Measurements from ENCODE around the gene DLG2.
"Not testable (repeated sequence)": the region's sequence is repeated elsewhere in the genome, so short reads cannot be mapped to it uniquely, and the experiment has no call there.

DLG2 gene

DNA sequence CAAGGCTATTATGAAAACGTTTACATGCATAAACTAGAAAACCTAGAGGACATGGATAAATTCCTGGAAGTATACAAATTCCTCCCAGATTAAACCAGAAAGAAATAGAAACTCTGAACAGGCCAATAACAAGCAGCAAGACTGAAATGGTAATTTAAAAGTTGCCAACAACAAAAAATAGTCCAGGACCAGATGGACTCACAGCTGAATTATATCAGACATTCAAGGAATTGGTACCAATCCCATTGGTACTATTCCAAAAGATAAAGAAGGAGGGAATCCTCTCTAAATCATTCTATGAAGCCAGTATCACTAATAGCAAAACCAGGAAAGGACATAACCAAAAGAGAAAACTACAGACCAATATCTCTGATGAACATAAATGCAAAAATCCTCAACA is 236.0 kb downstream of the DLG2 start:
- Histone ChIP-seq H3K4me3 (ENCODE audit: low read depth, low read length) (no peak overlapping the region), H3K9me3 (ENCODE audit: control insufficient read depth, insufficient read depth, low read depth, low read length) (0 out of 2 replicates have a peak, but pooled peaks cover under 1% of the 10 kb centered on the region), H3K27me3 (ENCODE audit: control insufficient read depth, insufficient read depth, low read length) (no peaks in the 10 kb centered on the region), H3K4me1 (ENCODE audit: control insufficient read depth, insufficient read depth, low read length) (peaks cover 14% of the 10 kb centered on the region), H3K9ac (ENCODE audit: low read length) (no peak overlapping the region), H3K27ac (ENCODE audit: low read depth, low read length) (no peak overlapping the region), H3K36me3 (ENCODE audit: control insufficient read depth, insufficient read depth, low read length) (no peaks in the 10 kb centered on the region)

GRCh38 chr11:85385547-85385946 is 241.6 kb downstream of the DLG2 start:
- no peak overlapping the region for H3K4me3 ChIP-seq (ENCODE audit: low read depth, low read length)
- peaks cover 10% of the 10 kb centered on the region for H3K4me1 ChIP-seq (ENCODE audit: control insufficient read depth, insufficient read depth, low read length)
- no peaks in the 10 kb centered on the region for H3K36me3 ChIP-seq (ENCODE audit: control insufficient read depth, insufficient read depth, low read length)
- H3K27me3 ChIP-seq (ENCODE audit: control insufficient read depth, insufficient read depth, low read length), result no peaks in the 10 kb centered on the region
- H3K9ac ChIP-seq (ENCODE audit: low read length), result no peak overlapping the region
- H3K27ac ChIP-seq (ENCODE audit: low read depth, low read length), result no peak overlapping the region
- H3K9me3 ChIP-seq (ENCODE audit: control insufficient read depth, insufficient read depth, low read depth, low read length), result no peaks in the 10 kb centered on the region

- Histone ChIP-seq H3K27ac (ENCODE audit: low read depth, low read length) (no peak overlapping the region), H3K4me1 (ENCODE audit: control insufficient read depth, insufficient read depth, low read length) (peaks cover 10% of the 10 kb centered on the region), H3K9ac (ENCODE audit: low read length) (no peak overlapping the region), H3K4me3 (ENCODE audit: low read depth, low read length) (no peak overlapping the region), H3K9me3 (ENCODE audit: control insufficient read depth, insufficient read depth, low read depth, low read length) (no peaks in the 10 kb centered on the region), H3K27me3 (ENCODE audit: control insufficient read depth, insufficient read depth, low read length) (no peaks in the 10 kb centered on the region), H3K36me3 (ENCODE audit: control insufficient read depth, insufficient read depth, low read length) (no peaks in the 10 kb centered on the region)
Measured at GRCh38 chr11:85385111-85385510, 242.0 kb downstream of the DLG2 start.

DNA sequence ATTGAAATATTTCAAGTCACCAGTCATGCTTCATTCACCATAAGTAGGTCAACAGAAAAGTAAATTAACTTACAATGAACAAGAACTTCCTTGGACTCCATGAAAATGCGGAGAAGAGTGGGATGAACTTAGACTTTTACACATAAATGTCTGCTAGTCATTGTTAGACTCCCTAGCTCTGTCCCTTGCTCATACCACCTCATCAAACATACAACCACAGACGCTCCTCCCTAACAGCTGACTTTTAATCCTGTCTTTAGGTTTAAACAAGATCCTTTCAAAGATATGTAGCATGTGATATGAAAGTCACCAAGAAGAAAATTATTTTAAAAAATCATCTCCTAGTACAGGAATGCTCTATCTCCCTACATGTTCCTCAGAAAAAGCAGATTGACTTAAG is 248.1 kb downstream of the DLG2 start:
- Histone ChIP-seq H3K4me3 (ENCODE audit: low read depth, low read length) (no peak overlapping the region), H3K9me3 (ENCODE audit: control insufficient read depth, insufficient read depth, low read depth, low read length) (no peaks in the 10 kb centered on the region), H3K36me3 (ENCODE audit: control insufficient read depth, insufficient read depth, low read length) (no peaks in the 10 kb centered on the region), H3K27ac (ENCODE audit: low read depth, low read length) (no peak overlapping the region), H3K4me1 (ENCODE audit: control insufficient read depth, insufficient read depth, low read length) (no peaks in the 10 kb centered on the region), H3K9ac (ENCODE audit: low read length) (no peak overlapping the region), H3K27me3 (ENCODE audit: control insufficient read depth, insufficient read depth, low read length) (no peaks in the 10 kb centered on the region)

DNA sequence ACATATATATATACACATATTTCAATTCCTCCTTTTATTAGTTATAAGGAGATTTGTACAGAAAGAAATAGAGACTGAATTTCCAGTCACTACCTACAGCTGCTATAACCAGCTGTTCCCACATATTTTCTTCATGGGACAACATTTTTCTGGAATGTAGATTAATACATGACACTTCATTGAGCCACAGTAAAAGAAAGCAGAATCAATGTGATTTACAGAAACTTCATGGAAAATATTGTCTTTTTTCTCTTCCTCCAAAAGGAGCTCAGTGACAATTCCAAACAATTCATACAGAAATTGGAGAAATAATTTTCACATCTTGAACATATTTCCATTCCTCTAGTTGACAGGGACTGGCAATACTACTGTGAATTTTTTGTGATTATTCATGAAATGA is 249.2 kb downstream of the DLG2 start:
- H3K9me3 ChIP-seq (ENCODE audit: control insufficient read depth, insufficient read depth, low read depth, low read length), result no peaks in the 10 kb centered on the region
- H3K9ac ChIP-seq (ENCODE audit: low read length), result no peak overlapping the region
- H3K27ac ChIP-seq (ENCODE audit: low read depth, low read length), result no peak overlapping the region
- no peaks in the 10 kb centered on the region for H3K36me3 ChIP-seq (ENCODE audit: control insufficient read depth, insufficient read depth, low read length)
- H3K27me3 ChIP-seq (ENCODE audit: control insufficient read depth, insufficient read depth, low read length), result no peaks in the 10 kb centered on the region
- no peak overlapping the region for H3K4me3 ChIP-seq (ENCODE audit: low read depth, low read length)
- no peaks in the 10 kb centered on the region for H3K4me1 ChIP-seq (ENCODE audit: control insufficient read depth, insufficient read depth, low read length)

DNA sequence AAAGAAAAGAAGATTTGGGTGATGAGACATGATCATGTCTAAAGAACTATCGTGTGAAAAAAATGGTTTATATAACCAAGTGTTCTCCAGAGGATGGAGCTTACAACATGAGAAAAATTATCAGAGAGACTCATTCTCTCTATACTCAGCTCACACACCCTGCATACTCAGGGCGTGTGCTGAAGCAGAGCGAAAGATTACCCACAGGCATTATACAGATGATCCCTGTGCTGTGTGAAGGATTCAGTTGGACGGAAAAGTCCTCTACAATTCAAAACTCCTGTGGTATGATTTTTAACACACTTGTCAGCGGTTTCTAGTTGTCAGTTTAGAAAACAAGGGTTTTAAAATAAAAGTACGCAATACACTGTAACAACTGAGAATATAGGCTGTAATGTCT is 267.3 kb downstream of the DLG2 start:
- Histone ChIP-seq H3K4me1 (ENCODE audit: control insufficient read depth, insufficient read depth, low read length) (peaks cover 10% of the 10 kb centered on the region; the same call in 1 of the 2 replicates), H3K4me3 (ENCODE audit: low read depth, low read length) (no peak overlapping the region), H3K9ac (ENCODE audit: low read length) (no peak overlapping the region), H3K27ac (ENCODE audit: low read depth, low read length) (no peak overlapping the region), H3K36me3 (ENCODE audit: control insufficient read depth, insufficient read depth, low read length) (no peaks in the 10 kb centered on the region), H3K27me3 (ENCODE audit: control insufficient read depth, insufficient read depth, low read length) (no peaks in the 10 kb centered on the region), H3K9me3 (ENCODE audit: control insufficient read depth, insufficient read depth, low read depth, low read length) (no peaks in the 10 kb centered on the region)

GRCh38 chr11:85355921-85356320 is 271.2 kb downstream of the DLG2 start:
- H3K27me3 ChIP-seq (ENCODE audit: control insufficient read depth, insufficient read depth, low read length), result no peaks in the 10 kb centered on the region
- H3K27ac ChIP-seq (ENCODE audit: low read depth, low read length), result no peak overlapping the region
- H3K4me1 ChIP-seq (ENCODE audit: control insufficient read depth, insufficient read depth, low read length), result peaks cover 10% of the 10 kb centered on the region; the same call in 1 of the 2 replicates
- no peaks in the 10 kb centered on the region for H3K36me3 ChIP-seq (ENCODE audit: control insufficient read depth, insufficient read depth, low read length)
- no peak overlapping the region for H3K9ac ChIP-seq (ENCODE audit: low read length)
- H3K9me3 ChIP-seq (ENCODE audit: control insufficient read depth, insufficient read depth, low read depth, low read length), result no peaks in the 10 kb centered on the region
- H3K4me3 ChIP-seq (ENCODE audit: low read depth, low read length), result no peak overlapping the region

- H3K9me3 ChIP-seq (ENCODE audit: control insufficient read depth, insufficient read depth, low read depth, low read length); H3K9ac ChIP-seq (ENCODE audit: low read length); H3K36me3 ChIP-seq (ENCODE audit: control insufficient read depth, insufficient read depth, low read length); H3K27me3 ChIP-seq (ENCODE audit: control insufficient read depth, insufficient read depth, low read length); H3K4me3 ChIP-seq (ENCODE audit: low read depth, low read length): not testable (repeated sequence)
- peaks cover 23% of the 10 kb centered on the region for H3K4me1 ChIP-seq (ENCODE audit: control insufficient read depth, insufficient read depth, low read length)
- peak overlapping the region; percentile 60; the same call in 1 of the 2 replicates for H3K27ac ChIP-seq (ENCODE audit: low read depth, low read length)
Measured at GRCh38 chr11:85349539-85349938, 277.6 kb downstream of the DLG2 start.

- H3K27ac ChIP-seq (ENCODE audit: low read depth, low read length), result peak overlapping the region; percentile 74
Measured at GRCh38 chr11:85348945-85349344, 278.2 kb downstream of the DLG2 start.

GRCh38 chr11:85347291-85347690 is 279.9 kb downstream of the DLG2 start:
- Histone ChIP-seq H3K27ac (ENCODE audit: low read depth, low read length) (peak overlapping the region; percentile 39; the same call in 1 of the 2 replicates), H3K9ac (ENCODE audit: low read length) (no peak overlapping the region), H3K27me3 (ENCODE audit: control insufficient read depth, insufficient read depth, low read length) (no peaks in the 10 kb centered on the region), H3K9me3 (ENCODE audit: control insufficient read depth, insufficient read depth, low read depth, low read length) (peaks cover 6% of the 10 kb centered on the region; the same call in 1 of the 2 replicates), H3K36me3 (ENCODE audit: control insufficient read depth, insufficient read depth, low read length) (no peaks in the 10 kb centered on the region), H3K4me3 (ENCODE audit: low read depth, low read length) (no peak overlapping the region), H3K4me1 (ENCODE audit: control insufficient read depth, insufficient read depth, low read length) (peaks cover 23% of the 10 kb centered on the region)

More at GRCh38 chr11:85348945-85349344, 278.2 kb downstream of the DLG2 start:
- Histone ChIP-seq H3K9me3 (ENCODE audit: control insufficient read depth, insufficient read depth, low read depth, low read length) (peaks cover 6% of the 10 kb centered on the region; the same call in 1 of the 2 replicates), H3K27me3 (ENCODE audit: control insufficient read depth, insufficient read depth, low read length) (no peaks in the 10 kb centered on the region), H3K36me3 (ENCODE audit: control insufficient read depth, insufficient read depth, low read length) (no peaks in the 10 kb centered on the region), H3K9ac (ENCODE audit: low read length) (no peak overlapping the region), H3K4me1 (ENCODE audit: control insufficient read depth, insufficient read depth, low read length) (peaks cover 23% of the 10 kb centered on the region), H3K4me3 (ENCODE audit: low read depth, low read length) (no peak overlapping the region)

DNA sequence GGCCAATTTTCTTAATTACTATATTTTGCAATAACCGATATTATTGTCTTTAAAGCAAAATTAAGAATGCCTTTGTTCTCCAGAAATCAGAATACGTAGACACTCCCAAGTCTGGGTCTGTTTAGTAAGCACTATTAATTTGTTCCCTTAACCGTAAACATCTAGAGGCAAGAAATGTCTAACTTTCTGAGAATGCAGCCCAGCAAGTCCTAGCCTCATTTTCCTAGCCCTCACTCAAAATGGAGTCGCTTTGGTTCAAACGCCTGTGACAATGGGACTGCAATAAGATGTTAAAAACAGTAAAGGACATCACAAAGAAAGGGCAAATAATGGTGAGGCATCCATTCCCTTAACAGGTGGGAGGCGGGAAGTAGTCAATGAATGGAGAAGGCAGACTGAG is 280.7 kb downstream of the DLG2 start:
- Histone ChIP-seq H3K4me3 (ENCODE audit: low read depth, low read length) (no peak overlapping the region), H3K4me1 (ENCODE audit: control insufficient read depth, insufficient read depth, low read length) (peaks cover 23% of the 10 kb centered on the region), H3K27ac (ENCODE audit: low read depth, low read length) (peak overlapping the region; percentile 39; the same call in 1 of the 2 replicates), H3K36me3 (ENCODE audit: control insufficient read depth, insufficient read depth, low read length) (no peaks in the 10 kb centered on the region), H3K9me3 (ENCODE audit: control insufficient read depth, insufficient read depth, low read depth, low read length) (peaks cover 8% of the 10 kb centered on the region; the same call in 1 of the 2 replicates), H3K27me3 (ENCODE audit: control insufficient read depth, insufficient read depth, low read length) (no peaks in the 10 kb centered on the region), H3K9ac (ENCODE audit: low read length) (no peak overlapping the region)

DNA sequence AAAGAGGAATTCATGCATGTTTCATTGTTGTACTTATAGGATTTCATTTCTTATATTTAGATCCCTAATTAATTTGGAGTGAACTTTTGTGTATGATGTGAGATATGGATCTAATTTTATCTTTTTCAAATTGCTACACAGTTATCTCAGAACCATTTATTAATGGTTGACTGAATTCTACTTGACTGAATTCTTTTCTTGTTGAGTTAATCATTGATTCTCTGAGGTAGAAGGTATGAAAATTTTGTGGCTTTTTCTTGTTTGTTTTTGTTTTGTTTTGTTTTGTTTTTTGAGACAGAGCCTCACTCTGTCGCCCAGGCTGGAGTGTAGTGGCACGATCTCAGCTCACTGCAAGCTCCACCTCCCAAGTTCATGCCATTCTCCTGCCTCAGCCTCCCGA is 286.3 kb downstream of the DLG2 start:
- not testable (repeated sequence) for H3K4me3 ChIP-seq (ENCODE audit: low read depth, low read length); H3K36me3 ChIP-seq (ENCODE audit: control insufficient read depth, insufficient read depth, low read length); H3K27ac ChIP-seq (ENCODE audit: low read depth, low read length); H3K27me3 ChIP-seq (ENCODE audit: control insufficient read depth, insufficient read depth, low read length); H3K4me1 ChIP-seq (ENCODE audit: control insufficient read depth, insufficient read depth, low read length); H3K9me3 ChIP-seq (ENCODE audit: control insufficient read depth, insufficient read depth, low read depth, low read length); H3K9ac ChIP-seq (ENCODE audit: low read length)

Measured in HUES6 (cell line).